OCI-LY1 (cell line): Measurements from ENCODE around the gene PRKCD.

ENCODE experiments used
- EZH2 ChIP-seq: fragments of 200-600 bp; sonication (generic), shearing (Covaris generic); IDR thresholded peaks from 2 replicates; pipeline ENCODE4 v1.8.0; 2017; ENCODE audit warnings: borderline replicate concordance, mixed run types, mild to moderate bottlenecking, antibody characterized with exemption, low read length, moderate library complexity, mixed read lengths
- TF ChIP-seq, protein P1 (sequence below): fragments of 200-600 bp; sonication (generic), shearing (Covaris generic); IDR thresholded peaks from 2 replicates; pipeline ENCODE4 v1.5.1; 2017; ENCODE audit warnings: mild to moderate bottlenecking, antibody characterized with exemption, low read length, moderate library complexity, mixed read lengths

DNA sequence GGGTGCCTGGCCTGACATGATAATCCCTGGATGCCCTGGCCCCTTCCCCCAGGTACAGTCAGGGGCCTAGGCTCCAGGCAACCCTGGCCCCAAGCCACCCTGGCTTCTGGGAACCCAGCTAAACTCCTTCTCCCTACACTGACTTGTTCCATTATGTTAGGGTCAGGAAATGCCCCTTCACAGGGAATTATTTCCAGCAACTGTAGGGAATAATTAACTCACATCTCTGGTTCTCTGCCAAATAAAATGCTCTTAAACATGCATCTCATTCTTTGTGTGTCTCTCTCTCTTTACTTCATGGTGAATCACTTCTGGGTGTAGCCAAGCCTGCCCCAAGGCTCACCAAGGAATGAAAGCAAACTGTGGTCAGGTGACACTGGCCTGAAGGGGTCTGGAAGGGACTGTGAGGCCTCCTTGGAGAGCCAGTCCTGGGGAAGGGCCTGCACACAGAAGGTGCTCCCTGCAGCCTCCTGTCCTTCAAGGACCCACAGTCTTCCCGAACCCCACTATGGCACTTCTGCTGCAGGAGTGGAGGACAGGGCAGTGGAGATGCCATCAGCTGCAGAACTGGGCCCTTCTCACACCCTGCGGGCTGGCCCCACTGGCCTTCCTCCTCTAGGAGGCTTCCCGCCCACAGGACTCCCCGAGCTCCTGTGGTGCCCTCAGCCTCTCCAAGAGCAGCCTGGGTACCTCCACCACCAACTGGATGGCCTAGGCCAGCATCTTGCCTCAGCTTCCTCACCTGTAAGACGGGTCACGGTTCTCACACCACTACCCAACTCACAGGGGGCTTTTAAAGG is 77.2 kb downstream of the PRKCD start:
- TF ChIP-seq, protein P1, sequence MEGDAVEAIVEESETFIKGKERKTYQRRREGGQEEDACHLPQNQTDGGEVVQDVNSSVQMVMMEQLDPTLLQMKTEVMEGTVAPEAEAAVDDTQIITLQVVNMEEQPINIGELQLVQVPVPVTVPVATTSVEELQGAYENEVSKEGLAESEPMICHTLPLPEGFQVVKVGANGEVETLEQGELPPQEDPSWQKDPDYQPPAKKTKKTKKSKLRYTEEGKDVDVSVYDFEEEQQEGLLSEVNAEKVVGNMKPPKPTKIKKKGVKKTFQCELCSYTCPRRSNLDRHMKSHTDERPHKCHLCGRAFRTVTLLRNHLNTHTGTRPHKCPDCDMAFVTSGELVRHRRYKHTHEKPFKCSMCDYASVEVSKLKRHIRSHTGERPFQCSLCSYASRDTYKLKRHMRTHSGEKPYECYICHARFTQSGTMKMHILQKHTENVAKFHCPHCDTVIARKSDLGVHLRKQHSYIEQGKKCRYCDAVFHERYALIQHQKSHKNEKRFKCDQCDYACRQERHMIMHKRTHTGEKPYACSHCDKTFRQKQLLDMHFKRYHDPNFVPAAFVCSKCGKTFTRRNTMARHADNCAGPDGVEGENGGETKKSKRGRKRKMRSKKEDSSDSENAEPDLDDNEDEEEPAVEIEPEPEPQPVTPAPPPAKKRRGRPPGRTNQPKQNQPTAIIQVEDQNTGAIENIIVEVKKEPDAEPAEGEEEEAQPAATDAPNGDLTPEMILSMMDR, result no peak
- TF ChIP-seq EZH2, result no peak
